Measurements from ENCODE around the gene COX4I1.

Gene COX4I1

DNA sequence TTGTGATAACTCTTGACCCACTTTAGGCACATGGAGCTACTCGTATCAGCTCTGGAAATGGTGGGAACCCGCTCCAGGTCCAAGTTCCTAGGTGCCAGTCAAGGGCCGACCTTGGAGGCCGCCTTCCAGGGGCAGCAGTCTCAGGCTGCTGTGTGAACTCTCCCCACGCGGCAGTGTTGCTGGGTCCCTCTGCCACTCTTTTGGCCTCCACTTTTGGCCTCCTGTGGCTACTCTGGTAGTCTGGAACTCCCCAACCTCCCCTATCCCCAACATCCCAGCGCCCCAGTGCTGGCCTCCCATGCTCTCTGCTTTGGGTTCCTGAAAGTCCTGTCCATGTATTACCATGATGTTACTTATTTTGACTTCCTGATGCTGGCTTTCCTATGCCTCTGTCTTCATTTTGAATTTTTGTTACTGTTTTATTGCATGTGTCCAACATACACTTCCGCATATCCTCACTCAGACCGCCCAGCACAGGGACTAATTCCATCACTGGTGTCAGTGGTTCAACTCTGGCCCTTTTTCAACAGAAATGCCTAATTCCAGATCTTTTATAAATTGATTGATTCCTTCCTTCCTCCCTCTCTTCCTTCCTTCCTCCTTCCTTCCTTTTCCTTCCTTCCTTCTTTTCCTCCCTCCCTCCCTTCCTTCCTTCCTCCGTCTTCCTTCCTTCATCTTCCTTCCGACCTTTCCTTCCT, 44.1 kb downstream of the COX4I1 start:
- TF ChIP-seq PAX5 (IDR thresholded peaks at IDR 0.05; ENCODE audit: insufficient read depth, low read length, severe bottlenecking): no peak
- no peak for TF ChIP-seq POLR2AphosphoS5 (IDR thresholded peaks at IDR 0.05; ENCODE audit: low read depth, low read length)
- no peak for TF ChIP-seq POLR2A (IDR thresholded peaks at IDR 0.05; ENCODE audit: low read depth, low read length)
- no peak for TF ChIP-seq TAF1 (IDR thresholded peaks at IDR 0.05; ENCODE audit: low read depth, low read length)
- TF ChIP-seq POU2F2 (IDR thresholded peaks at IDR 0.05; ENCODE audit: low read depth, low read length): no peak
- no peak for TF ChIP-seq SPI1 (IDR thresholded peaks at IDR 0.05; ENCODE audit: low read depth, low read length)
- FAIRE-seq (no peak), DNase-seq (ENCODE audit: insufficient read length, low spot score) (no peak)

DNA sequence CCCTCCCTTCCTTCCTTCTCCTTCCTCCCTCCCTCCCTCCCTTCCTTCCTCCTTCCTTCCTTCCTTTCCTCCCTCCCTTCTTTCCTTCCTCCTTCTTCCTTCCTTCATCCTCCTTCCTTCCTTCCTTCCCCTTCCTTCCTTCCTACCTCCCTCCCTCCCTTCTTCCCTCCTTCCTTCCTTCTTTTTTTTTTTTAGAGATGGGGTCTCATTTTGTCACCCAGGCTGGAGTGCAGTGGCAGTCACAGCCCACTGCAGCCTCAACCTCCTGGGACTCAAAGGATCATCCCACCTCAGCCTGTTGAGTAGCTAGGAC, 44.6 kb downstream of the COX4I1 start:
- TF ChIP-seq SPI1 (IDR thresholded peaks at IDR 0.05; ENCODE audit: low read depth, low read length) (no peak), POLR2AphosphoS5 (IDR thresholded peaks at IDR 0.05; ENCODE audit: low read depth, low read length) (no peak), POLR2A (IDR thresholded peaks at IDR 0.05; ENCODE audit: low read depth, low read length) (no peak), POU2F2 (IDR thresholded peaks at IDR 0.05; ENCODE audit: low read depth, low read length) (no peak), PAX5 (IDR thresholded peaks at IDR 0.05; ENCODE audit: insufficient read depth, low read length, severe bottlenecking) (no peak), TAF1 (IDR thresholded peaks at IDR 0.05; ENCODE audit: low read depth, low read length) (no peak)
- DNase-seq (ENCODE audit: insufficient read length, low spot score): no peak
- FAIRE-seq: no peak

DNA sequence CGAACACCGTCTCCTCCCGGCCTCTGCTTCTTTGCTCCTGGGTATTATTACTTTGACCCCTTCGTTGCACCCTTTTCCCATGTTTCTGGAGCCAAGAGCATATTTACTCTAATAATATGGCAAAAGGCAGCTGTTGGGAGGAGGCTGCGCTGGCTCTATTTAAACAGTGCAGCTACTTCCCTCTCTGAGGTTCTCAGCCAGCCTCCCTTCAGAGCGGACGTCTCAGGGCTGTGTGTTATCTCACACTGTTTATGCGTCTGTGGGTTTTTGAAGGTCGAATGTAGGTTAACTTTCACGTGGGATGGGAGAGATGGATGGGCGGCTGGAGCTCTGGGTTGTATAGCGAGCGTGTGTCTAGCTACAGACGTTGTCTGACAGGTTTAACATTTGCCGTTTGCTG, 45.3 kb downstream of the COX4I1 start:
- FAIRE-seq (no peak), DNase-seq (ENCODE audit: insufficient read length, low spot score) (no peak)
- TF ChIP-seq POU2F2 (IDR thresholded peaks at IDR 0.05; ENCODE audit: low read depth, low read length): no peak
- no peak for TF ChIP-seq POLR2A (IDR thresholded peaks at IDR 0.05; ENCODE audit: low read depth, low read length)
- no peak for TF ChIP-seq POLR2AphosphoS5 (IDR thresholded peaks at IDR 0.05; ENCODE audit: low read depth, low read length)
- TF ChIP-seq SPI1 (IDR thresholded peaks at IDR 0.05; ENCODE audit: low read depth, low read length): no peak
- TF ChIP-seq TAF1 (IDR thresholded peaks at IDR 0.05; ENCODE audit: low read depth, low read length): no peak
- TF ChIP-seq PAX5 (IDR thresholded peaks at IDR 0.05; ENCODE audit: insufficient read depth, low read length, severe bottlenecking): no peak

DNA sequence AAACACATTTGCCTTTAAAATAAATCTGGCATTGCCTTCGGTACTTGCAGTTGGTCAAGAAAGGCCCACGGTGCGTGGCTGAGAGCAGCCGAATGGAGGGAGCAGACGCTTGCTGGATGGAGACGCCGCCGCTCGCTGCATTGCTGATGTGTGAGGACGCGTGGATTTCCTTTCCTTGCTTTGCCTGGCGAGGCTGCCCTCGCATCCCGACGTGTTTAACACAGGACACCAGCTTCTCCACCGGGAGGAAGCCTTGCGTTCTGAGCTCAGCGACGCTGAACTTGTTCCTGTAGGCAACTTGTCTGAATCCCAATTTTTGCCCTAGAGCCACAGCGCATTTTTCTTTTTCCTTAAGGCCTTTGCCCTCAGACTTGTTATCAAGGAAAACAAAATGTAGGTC, 45.8 kb downstream of the COX4I1 start:
- no peak for TF ChIP-seq POLR2AphosphoS5 (IDR thresholded peaks at IDR 0.05; ENCODE audit: low read depth, low read length)
- TF ChIP-seq PAX5 (IDR thresholded peaks at IDR 0.05; ENCODE audit: insufficient read depth, low read length, severe bottlenecking): no peak
- TF ChIP-seq TAF1 (IDR thresholded peaks at IDR 0.05; ENCODE audit: low read depth, low read length): no peak
- DNase-seq (ENCODE audit: insufficient read length, low spot score) (no peak), FAIRE-seq (no peak)

DNA sequence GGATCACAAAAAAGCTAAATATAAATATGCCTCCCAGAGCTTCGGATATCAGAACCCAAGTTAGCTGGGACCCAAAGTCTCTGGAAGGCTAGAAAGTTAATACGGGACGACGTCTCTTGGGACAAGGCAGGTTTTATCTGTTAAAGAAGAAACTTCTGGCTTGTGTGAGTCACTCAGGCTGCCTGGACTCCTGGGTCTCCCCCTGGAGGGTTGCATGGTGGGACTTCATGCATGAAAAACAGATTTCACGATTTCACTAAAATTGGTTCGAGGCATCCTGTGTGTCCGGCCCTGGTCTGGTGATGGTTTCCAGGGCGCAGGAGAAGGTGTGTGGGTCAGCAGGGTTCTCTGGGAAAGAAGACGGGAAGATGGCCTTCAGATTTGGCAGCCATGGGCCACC, 47.0 kb downstream of the COX4I1 start:
- FAIRE-seq: no peak
- TF ChIP-seq SPI1 (IDR thresholded peaks at IDR 0.05; ENCODE audit: low read depth, low read length) (no peak), TAF1 (IDR thresholded peaks at IDR 0.05; ENCODE audit: low read depth, low read length) (no peak), POLR2AphosphoS5 (IDR thresholded peaks at IDR 0.05; ENCODE audit: low read depth, low read length) (no peak), POLR2A (IDR thresholded peaks at IDR 0.05; ENCODE audit: low read depth, low read length) (no peak), POU2F2 (IDR thresholded peaks at IDR 0.05; ENCODE audit: low read depth, low read length) (no peak), PAX5 (IDR thresholded peaks at IDR 0.05; ENCODE audit: insufficient read depth, low read length, severe bottlenecking) (no peak)
- DNase-seq (ENCODE audit: insufficient read length, low spot score): no peak

DNA sequence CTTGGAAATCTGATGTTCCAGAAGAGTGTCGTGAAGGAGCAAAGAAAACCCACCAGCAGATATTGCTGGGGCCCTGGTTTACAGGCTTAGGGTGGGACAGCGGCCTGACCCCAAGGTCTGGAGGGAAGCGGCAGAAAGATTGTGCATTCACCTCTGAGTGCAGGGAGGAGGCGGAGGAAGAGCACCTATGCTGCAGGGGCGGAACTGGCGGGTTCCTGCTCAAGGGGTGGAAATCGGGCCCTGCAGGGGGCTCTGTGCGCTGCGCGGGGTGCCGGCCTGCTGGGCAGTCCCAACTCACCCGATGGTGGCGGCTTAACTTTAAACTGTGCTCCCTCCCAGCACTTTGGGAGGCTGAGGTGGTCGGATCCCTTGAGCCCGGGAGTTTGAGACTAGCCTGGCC, 47.5 kb downstream of the COX4I1 start:
- FAIRE-seq (no peak), DNase-seq (ENCODE audit: insufficient read length, low spot score) (no peak)
- no peak for TF ChIP-seq POLR2A (IDR thresholded peaks at IDR 0.05; ENCODE audit: low read depth, low read length)
- no peak for TF ChIP-seq POU2F2 (IDR thresholded peaks at IDR 0.05; ENCODE audit: low read depth, low read length)
- TF ChIP-seq SPI1 (IDR thresholded peaks at IDR 0.05; ENCODE audit: low read depth, low read length): no peak
- no peak for TF ChIP-seq POLR2AphosphoS5 (IDR thresholded peaks at IDR 0.05; ENCODE audit: low read depth, low read length)
- no peak for TF ChIP-seq TAF1 (IDR thresholded peaks at IDR 0.05; ENCODE audit: low read depth, low read length)
- TF ChIP-seq PAX5 (IDR thresholded peaks at IDR 0.05; ENCODE audit: insufficient read depth, low read length, severe bottlenecking): no peak

DNA sequence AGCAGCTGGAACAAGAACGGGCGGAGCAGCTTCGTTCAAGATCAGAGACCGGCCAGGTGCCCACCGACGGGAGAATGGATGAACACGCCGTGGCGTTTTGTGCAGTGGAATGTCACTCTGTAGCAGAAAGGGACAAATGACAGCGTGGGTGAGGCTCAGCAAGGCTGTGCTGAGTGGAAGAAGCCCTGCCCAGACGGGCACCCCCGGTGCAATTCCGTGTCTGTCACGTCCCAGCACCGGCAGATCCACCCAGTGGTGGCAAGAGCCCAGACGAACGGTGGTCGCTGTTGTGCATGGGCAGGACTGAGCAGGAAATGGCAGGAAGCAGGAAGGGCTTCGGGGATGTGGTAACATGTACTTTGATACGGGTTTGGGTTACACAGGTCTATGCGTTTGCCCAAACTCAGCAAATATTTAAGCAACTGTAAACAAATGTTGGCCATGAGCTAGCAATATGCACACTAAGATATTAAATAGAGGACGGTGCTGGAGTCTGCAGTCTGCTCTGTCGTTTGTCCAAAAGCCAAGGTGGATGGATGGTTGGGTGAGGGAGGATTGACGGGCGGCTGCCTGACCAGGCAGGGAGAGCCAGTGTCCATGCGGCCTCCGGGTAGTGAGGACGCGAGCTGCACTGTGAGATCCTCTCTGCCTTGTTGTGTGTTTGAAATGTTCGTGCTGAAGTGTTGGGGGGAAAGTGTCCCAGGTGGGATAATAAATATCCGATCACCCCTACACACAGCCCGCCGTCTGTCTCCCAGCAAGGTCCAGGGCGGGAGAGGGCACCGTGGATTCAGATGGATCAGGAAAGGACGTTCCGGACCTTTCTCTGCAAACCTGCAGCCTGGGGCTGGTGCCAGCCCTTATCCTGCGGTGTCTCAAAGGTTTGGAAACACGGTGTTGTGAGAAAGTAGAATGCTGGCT, 48.4 kb downstream of the COX4I1 start:
- DNase-seq (ENCODE audit: insufficient read length, low spot score): no peak
- no peak for FAIRE-seq
- no peak for TF ChIP-seq POU2F2 (IDR thresholded peaks at IDR 0.05; ENCODE audit: low read depth, low read length)
- no peak for TF ChIP-seq POLR2A (IDR thresholded peaks at IDR 0.05; ENCODE audit: low read depth, low read length)
- TF ChIP-seq PAX5 (IDR thresholded peaks at IDR 0.05; ENCODE audit: insufficient read depth, low read length, severe bottlenecking): no peak
- no peak for TF ChIP-seq POLR2AphosphoS5 (IDR thresholded peaks at IDR 0.05; ENCODE audit: low read depth, low read length)
- TF ChIP-seq SPI1 (IDR thresholded peaks at IDR 0.05; ENCODE audit: low read depth, low read length): no peak
- no peak for TF ChIP-seq TAF1 (IDR thresholded peaks at IDR 0.05; ENCODE audit: low read depth, low read length)

DNA sequence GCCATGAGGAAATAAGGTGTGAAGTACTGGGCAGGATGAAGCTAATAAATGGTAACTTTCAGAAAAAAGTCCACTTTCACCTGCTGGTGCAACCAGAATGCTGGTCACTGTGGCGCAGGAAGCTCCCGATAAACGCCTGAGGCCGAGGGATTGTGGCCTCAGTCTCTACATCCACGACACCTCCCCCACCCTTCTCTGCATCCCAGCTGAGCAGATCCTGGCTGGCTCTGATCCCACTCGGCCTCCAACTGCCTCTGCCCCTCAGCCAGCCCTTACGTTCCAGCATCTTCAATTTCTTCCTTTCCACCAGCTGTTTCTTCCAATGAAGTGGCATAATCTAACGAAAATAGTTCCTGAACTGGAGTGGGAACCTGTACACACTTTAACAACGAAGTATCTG, 49.5 kb downstream of the COX4I1 start:
- no peak for FAIRE-seq
- DNase-seq (ENCODE audit: insufficient read length, low spot score): no peak
- no peak for TF ChIP-seq PAX5 (IDR thresholded peaks at IDR 0.05; ENCODE audit: insufficient read depth, low read length, severe bottlenecking)
- no peak for TF ChIP-seq SPI1 (IDR thresholded peaks at IDR 0.05; ENCODE audit: low read depth, low read length)
- no peak for TF ChIP-seq POLR2AphosphoS5 (IDR thresholded peaks at IDR 0.05; ENCODE audit: low read depth, low read length)
- TF ChIP-seq POU2F2 (IDR thresholded peaks at IDR 0.05; ENCODE audit: low read depth, low read length): no peak
- TF ChIP-seq POLR2A (IDR thresholded peaks at IDR 0.05; ENCODE audit: low read depth, low read length): no peak
- TF ChIP-seq TAF1 (IDR thresholded peaks at IDR 0.05; ENCODE audit: low read depth, low read length): no peak

DNA sequence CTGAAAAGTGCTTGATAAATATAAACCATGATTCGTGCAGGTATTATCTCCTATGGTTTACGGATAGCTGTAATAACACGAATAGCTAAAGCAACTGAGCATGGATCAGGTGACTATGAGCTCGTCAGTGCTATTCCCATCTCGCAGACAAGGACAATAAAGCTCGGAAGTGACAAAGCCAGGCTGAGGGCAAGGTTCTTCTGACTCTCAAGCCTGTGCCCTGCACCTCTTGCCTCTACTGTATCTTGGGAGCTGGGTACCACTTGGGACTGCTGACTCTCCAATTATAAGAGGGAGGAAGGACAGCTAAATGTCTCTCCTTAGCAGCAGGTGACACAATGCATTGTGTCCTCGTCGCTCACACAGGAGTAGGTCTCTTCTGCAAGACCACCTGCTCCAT, 49.9 kb downstream of the COX4I1 start:
- TF ChIP-seq POU2F2 (IDR thresholded peaks at IDR 0.05; ENCODE audit: low read depth, low read length) (no peak), PAX5 (IDR thresholded peaks at IDR 0.05; ENCODE audit: insufficient read depth, low read length, severe bottlenecking) (no peak), POLR2AphosphoS5 (IDR thresholded peaks at IDR 0.05; ENCODE audit: low read depth, low read length) (no peak), POLR2A (IDR thresholded peaks at IDR 0.05; ENCODE audit: low read depth, low read length) (no peak), TAF1 (IDR thresholded peaks at IDR 0.05; ENCODE audit: low read depth, low read length) (no peak), SPI1 (IDR thresholded peaks at IDR 0.05; ENCODE audit: low read depth, low read length) (no peak)
- DNase-seq (ENCODE audit: insufficient read length, low spot score): no peak
- no peak for FAIRE-seq
